GM10248 (cell line): ENCODE data around the gene WNT4.
A peak's percentile ranks its signal among the peaks of the same experiment; 100 is the strongest.

ENCODE experiments used
- CTCF ChIA-PET: fragments of 300-600 bp; sonication (Branson Sonifier 250); formaldehyde crosslinking; extraction: SDS; loops from one replicate; lab custom pipeline; 2021; ENCODE audit warnings: antibody characterized with exemption; lab: Yijun Ruan, JAX
- POLR2A ChIA-PET: fragments of 350-650 bp; sonication (Branson Sonifier 250); formaldehyde crosslinking; extraction: SDS; loops from one replicate; lab custom pipeline; 2020; ENCODE audit warnings: antibody characterized with exemption; lab: Yijun Ruan, JAX
- DNase-seq: peaks from one replicate; pipeline ENCODE4 v3.0.0; 2012; ENCODE audit errors: extremely low spot score
- CTCF ChIP-seq: IDR thresholded peaks from 2 replicates; pipeline ENCODE4 v1.5.1; 2012; ENCODE audit warnings: mild to moderate bottlenecking, low read depth; ENCODE audit errors: extremely low read depth, missing control alignments, control extremely low read depth

The WNT4 gene

GRCh38 chr1:22186311-22186710, 43.4 kb upstream of the WNT4 start:
- ChIA-PET POLR2A (no interaction called here), CTCF (no interaction called here)
- no peak for DNase-seq
- TF ChIP-seq CTCF: no peak

GRCh38 chr1:22184892-22185612, 42.2 kb upstream of the WNT4 start:
- TF ChIP-seq CTCF: no peak
- ChIA-PET POLR2A (no interaction called here), CTCF (interaction anchor here (2.1 kb wide), 2 partner anchors 11 to 232 kb away, joined by 5 to 6 read pairs; no protein-coding TSS in a partner anchor)
- no peak for DNase-seq

GRCh38 chr1:22184454-22184853, 41.6 kb upstream of the WNT4 start:
- POLR2A ChIA-PET: no interaction called here
- TF ChIP-seq CTCF: no peak
- DNase-seq: no peak
- CTCF ChIA-PET: interaction anchor here (2.1 kb wide), 2 partner anchors 10 to 232 kb away, joined by 5 to 6 read pairs; no protein-coding TSS in a partner anchor

GRCh38 chr1:22182715-22183114, 39.8 kb upstream of the WNT4 start:
- ChIA-PET CTCF (interaction anchor here (2.1 kb wide), 1 partner anchor 234 kb away, joined by 5 read pairs; no protein-coding TSS in a partner anchor), POLR2A (no interaction called here)

GRCh38 chr1:22179197-22179803, 36.4 kb upstream of the WNT4 start:
- ChIA-PET CTCF (no interaction called here), POLR2A (no interaction called here)
- DNase-seq: no peak
- no peak for TF ChIP-seq CTCF

More at GRCh38 chr1:22182715-22183114, 39.8 kb upstream of the WNT4 start:
- DNase-seq: no peak
- no peak for TF ChIP-seq CTCF

GRCh38 chr1:22177354-22178003, 34.6 kb upstream of the WNT4 start:
- peak; percentile 73 for DNase-seq
- no peak for TF ChIP-seq CTCF
- ChIA-PET CTCF (no interaction called here), POLR2A (no interaction called here)
